H1 (cell line): ENCODE data around the gene CHD6. TPM values are rescaled to one million over a fixed set of nuclear protein-coding genes. Genes with fewer than 3 reads are reported as not detected.

Experiments
- CTCF ChIA-PET: fragments of 300-600 bp; sonication (Branson Sonifier 250); formaldehyde crosslinking; loops from one replicate; lab custom pipeline; 2021; ENCODE audit not compliant: partially characterized antibody; lab: Charles Lee
- POLR2A ChIA-PET: fragments of 300-600 bp; sonication (Branson Sonifier 250); formaldehyde crosslinking; loops from one replicate; lab custom pipeline; 2021; ENCODE audit warnings: inconsistent platforms; ENCODE audit not compliant: partially characterized antibody; lab: Charles Lee
- DNase-seq, 2 experiments: peaks; one replicate each; pipeline versions ENCODE4 v3.0.0 to v3.0.0-alpha.2; 2010 to 2022; ENCODE audit warnings: low spot score in 2 of 2, low read depth in 1 of 2, mixed read lengths in 1 of 2
- FAIRE-seq: peaks from 2 replicates; lab custom pipeline; 2011; peaks lifted over from hg19 to GRCh38; lab: Jason Lieb, UNC
- H2AFZ ChIP-seq: 2 replicates; pipeline ENCODE4 v1.8.1; 2012; ENCODE audit warnings: low read length, inconsistent platforms
- H2AK5ac ChIP-seq: 2 replicates; pipeline ENCODE4 v1.6.1; 2013; ENCODE audit warnings: low read depth, low read length
- H2BK120ac ChIP-seq: replicated peaks from 2 replicates; pipeline ENCODE3; 2013; ENCODE audit warnings: low read depth, low read length, inconsistent platforms
- H2BK12ac ChIP-seq: 2 replicates; pipeline ENCODE4 v1.6.1; 2013; ENCODE audit warnings: low read depth, low read length
- H2BK15ac ChIP-seq: 2 replicates; pipeline ENCODE4 v1.6.1; 2013; ENCODE audit warnings: low read length
- H2BK20ac ChIP-seq: 2 replicates; pipeline ENCODE4 v1.6.1; 2013; ENCODE audit warnings: low read length
- H2BK5ac ChIP-seq: 2 replicates; pipeline ENCODE4 v1.6.1; 2013; ENCODE audit warnings: low read depth, low read length
- H3K14ac ChIP-seq: 2 replicates; pipeline ENCODE4 v1.6.1; 2013; ENCODE audit warnings: inconsistent platforms; ENCODE audit not compliant: insufficient read length
- H3K18ac ChIP-seq: 2 replicates; pipeline ENCODE4 v1.6.1; 2013; ENCODE audit warnings: low read length; ENCODE audit errors: extremely low read depth
- H3K23ac ChIP-seq: 2 replicates; pipeline ENCODE4 v1.6.1; 2013; ENCODE audit warnings: inconsistent platforms; ENCODE audit not compliant: insufficient read length
- H3K23me2 ChIP-seq: 2 replicates; pipeline ENCODE4 v1.6.1; 2013; ENCODE audit warnings: low read depth, low read length
- H3K27ac ChIP-seq: 2 replicates; pipeline ENCODE4 v1.6.1; 2011; ENCODE audit warnings: low read depth, low read length, inconsistent platforms
- H3K27me3 ChIP-seq, 4 experiments: replicated peaks in 1 of 4; 1 replicate in 1 of 4; 2 replicates in 3 of 4; pipeline versions ENCODE4 v1.6.1 to v1.8.1; 2011 to 2013; ENCODE audit warnings: low read length in 3 of 4, mild to moderate bottlenecking in 3 of 4, inconsistent platforms in 2 of 4, mixed read lengths in 2 of 4, moderate library complexity in 1 of 4; ENCODE audit not compliant: control insufficient read depth in 3 of 4, insufficient read depth in 3 of 4; ENCODE audit errors: extremely low read depth in 1 of 4
- H3K36me3 ChIP-seq, 4 experiments: 2 replicates each; pipeline versions ENCODE4 v1.6.1 to v1.8.1; 2011 to 2013; ENCODE audit warnings: mild to moderate bottlenecking in 4 of 4, low read length in 3 of 4, moderate library complexity in 2 of 4, control low read depth in 1 of 4, inconsistent platforms in 1 of 4; ENCODE audit not compliant: insufficient read depth in 4 of 4, control insufficient read depth in 2 of 4
- H3K4ac ChIP-seq: replicated peaks from 2 replicates; pipeline ENCODE3; 2013; ENCODE audit warnings: low read length, low read depth, mixed read lengths, inconsistent platforms; ENCODE audit not compliant: insufficient read length
- H3K4me1 ChIP-seq, 4 experiments: replicated peaks in 1 of 4; 1 replicate in 1 of 4; 2 replicates in 3 of 4; pipeline versions ENCODE4 v1.6.1 to v1.8.1; 2011 to 2013; ENCODE audit warnings: low read length in 3 of 4, inconsistent platforms in 2 of 4, mixed read lengths in 1 of 4; ENCODE audit not compliant: insufficient read depth in 4 of 4, control insufficient read depth in 3 of 4
- H3K4me2 ChIP-seq, 2 experiments: 2 replicates each; pipeline versions ENCODE4 v1.6.1 to v1.8.1; 2011 to 2013; ENCODE audit warnings: low read depth in 2 of 2, low read length in 2 of 2, control low read depth in 1 of 2, inconsistent platforms in 1 of 2, mild to moderate bottlenecking in 1 of 2; ENCODE audit not compliant: insufficient read depth in 1 of 2
- H3K4me3 ChIP-seq, 4 experiments: fragments of 200-600, 300-600 bp in 1 of 4; sonication (generic), shearing (Covaris generic), sonication (Bioruptor Twin) in 1 of 4; 2 replicates each; pipeline versions ENCODE4 v1.5.1 to v1.8.1; 2011 to 2016; ENCODE audit warnings: low read length in 4 of 4, low read depth in 3 of 4, control low read depth in 2 of 4, inconsistent platforms in 2 of 4, mild to moderate bottlenecking in 2 of 4, mixed read lengths in 1 of 4, moderate library complexity in 1 of 4; ENCODE audit not compliant: insufficient read depth in 2 of 4; ENCODE audit errors: extremely low read depth in 1 of 4
- H3K56ac ChIP-seq: replicated peaks from 2 replicates; pipeline ENCODE3; 2013; ENCODE audit warnings: low read depth, mild to moderate bottlenecking, mixed read lengths, low read length, inconsistent platforms; ENCODE audit not compliant: insufficient read length
- H3K79me1 ChIP-seq: 2 replicates; pipeline ENCODE4 v1.6.1; 2013; ENCODE audit warnings: low read depth, low read length, control low read depth
- H3K79me2 ChIP-seq, 2 experiments: 2 replicates each; pipeline versions ENCODE4 v1.6.1 to v1.8.1; 2012 to 2013; ENCODE audit warnings: low read length in 2 of 2, mild to moderate bottlenecking in 2 of 2, inconsistent platforms in 1 of 2; ENCODE audit not compliant: insufficient read depth in 2 of 2, control insufficient read depth in 1 of 2
- H3K9ac ChIP-seq, 4 experiments: replicated peaks in 1 of 4; 1 replicate in 1 of 4; 2 replicates in 3 of 4; pipeline versions ENCODE4 v1.6.1 to v1.8.1; 2011 to 2013; ENCODE audit warnings: low read depth in 3 of 4, low read length in 3 of 4, control low read depth in 2 of 4, mild to moderate bottlenecking in 2 of 4, moderate library complexity in 2 of 4, inconsistent platforms in 1 of 4; ENCODE audit errors: extremely low read depth in 1 of 4
- H3K9me3 ChIP-seq, 2 experiments: 2 replicates each; pipeline versions ENCODE4 v1.6.1 to v1.8.1; 2012 to 2013; ENCODE audit warnings: mild to moderate bottlenecking in 2 of 2, moderate library complexity in 2 of 2, control low read depth in 1 of 2, inconsistent platforms in 1 of 2, low read depth in 1 of 2, low read length in 1 of 2, mixed read lengths in 1 of 2; ENCODE audit not compliant: insufficient read depth in 2 of 2
- H4K20me1 ChIP-seq, 2 experiments: replicated peaks in 1 of 2; 2 replicates each; pipeline versions ENCODE3 to v1.8.1; 2011 to 2013; ENCODE audit warnings: inconsistent platforms in 2 of 2, low read length in 2 of 2, mild to moderate bottlenecking in 1 of 2; ENCODE audit not compliant: insufficient read depth in 2 of 2, control insufficient read depth in 1 of 2
- H4K5ac ChIP-seq: 2 replicates; pipeline ENCODE4 v1.6.1; 2013; ENCODE audit warnings: low read length, low read depth, mixed read lengths, inconsistent platforms; ENCODE audit not compliant: insufficient read length
- H4K8ac ChIP-seq: 2 replicates; pipeline ENCODE4 v1.8.0; 2013; ENCODE audit warnings: mild to moderate bottlenecking, moderate library complexity, low read length, inconsistent platforms; ENCODE audit not compliant: insufficient read depth; ENCODE audit errors: extremely low read depth
- H4K91ac ChIP-seq: replicated peaks from 2 replicates; pipeline ENCODE3; 2013; ENCODE audit warnings: low read length, mixed read lengths, inconsistent platforms; ENCODE audit not compliant: insufficient read length
- WGBS, 2 experiments: shearing (Covaris generic) in 1 of 2; methylation state at CpG; one replicate each; pipeline versions ENCODE4 v1.1.6 to v1.1.7; 2013 to 2015; ENCODE audit warnings: low lambda C conversion rate in 2 of 2, mixed read lengths in 2 of 2, inconsistent platforms in 1 of 2, low coverage in 1 of 2, missing lambda C conversion rate in 1 of 2; ENCODE audit not compliant: insufficient replicate concordance in 2 of 2, insufficient coverage in 1 of 2, insufficient read length in 1 of 2; ENCODE audit errors: extremely low coverage in 1 of 2, missing lambda C conversion rate in 1 of 2; 5-methylcytosine and 5-hydroxymethylcytosine counted together
- polyA plus RNA-seq, 7 experiments: library from polyadenylated mRNA; depleted of rRNA in 3 of 7; stranded (reverse) in 5 of 7; unstranded in 2 of 7; fragments of >200 nt in 5 of 7; fragments of 200-250 nt in 2 of 7; gene quantifications; 1 replicate in 5 of 7; 2 replicates in 1 of 7; 4 replicates in 1 of 7; pipeline versions ENCODE4 v1.2.1 to v1.2.3, GENCODE V29; 2011 to 2013; ENCODE audit warnings: missing spikeins in 2 of 7, mixed read lengths in 2 of 7
- total RNA-seq: library from RNA; stranded (reverse); fragmentation: NEBNext Ultra II Directional; extraction: Animal tissue kit (Norgen Biotek cat#: 25700); gene quantifications from 2 replicates; pipeline ENCODE4 v1.2.1, GENCODE V29; 2021

Gene CHD6
- total and polyA plus RNA-seq, 2 of the 8 experiments (the other 6 are each of a cell fraction or from before 2014, with no cell fraction given): 11.1 to 62.9 TPM

DNA sequence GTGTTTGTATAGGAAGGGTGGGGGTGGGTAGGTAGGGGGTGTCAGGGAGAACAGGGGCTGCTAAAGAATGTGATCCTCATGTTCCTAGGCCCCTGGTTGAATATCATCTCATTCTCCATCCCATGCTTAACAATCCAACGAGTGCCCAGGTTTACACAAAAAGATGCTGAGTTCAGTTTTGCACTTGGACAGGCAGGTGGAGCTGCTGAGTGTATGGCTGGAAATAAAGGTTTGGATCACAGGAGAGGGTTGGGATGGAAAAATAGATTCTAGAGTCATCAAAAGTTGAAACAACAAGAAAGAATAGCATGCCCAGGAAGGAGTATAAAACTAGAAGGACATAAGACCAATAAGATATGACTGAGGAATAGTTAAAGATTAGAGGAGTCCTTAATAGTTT lies 14.2 kb downstream of the CHD6 start:
- H4K91ac ChIP-seq: no peak overlapping the region
- no peak overlapping the region for H3K4me2 ChIP-seq
- no peak for FAIRE-seq

More for the DNA sequence above, 14.2 kb downstream of the CHD6 start:
- Histone ChIP-seq H2AK5ac (no peak overlapping the region), H3K4ac (no peak overlapping the region), H2BK120ac (no peak overlapping the region), H3K18ac (no peak overlapping the region), H2BK12ac (no peak overlapping the region), H4K8ac (no peak overlapping the region), H3K56ac (no peak overlapping the region), H2BK15ac (no peak overlapping the region), H3K36me3 (peaks cover 0 to 4% (median 0%) of the 10 kb centered on the region in 4 experiments; a peak in 1 of 8 replicates), H2AFZ (no peak overlapping the region), H3K79me1 (peaks cover 8% of the 10 kb centered on the region), H3K23ac (no peak overlapping the region), H3K9me3 (no peaks in the 10 kb centered on the region), H3K27ac (no peak overlapping the region), H3K14ac (no peak overlapping the region), H2BK20ac (no peak overlapping the region), H2BK5ac (no peak overlapping the region), H3K79me2 (peaks cover 45 to 100% of the 10 kb centered on the region in 2 experiments), H3K27me3 (no peaks in the 10 kb centered on the region), H3K4me3 (no peak overlapping the region), H4K20me1 (peaks cover 21 to 28% of the 10 kb centered on the region in 2 experiments), H3K23me2 (no peaks in the 10 kb centered on the region), H3K4me1 (peaks cover 0 to 10% (median 1%) of the 10 kb centered on the region in 4 experiments; a peak in 1 of 7 replicates), H4K5ac (no peak overlapping the region), H3K9ac (no peak overlapping the region)
- ChIA-PET POLR2A (interaction anchor here (1.5 kb wide), 1 partner anchor 8 kb away, joined by 7 read pairs; no protein-coding TSS in a partner anchor), CTCF (interaction anchor here (0.6 to 0.7 kb wide), 2 partner anchors 14 to 191 kb away, joined by 3 to 4 read pairs; partner anchors contain the start of gene CHD6)
- 92% methylated on average over 1 of the region's 1 CpG; no CpG with 5 or more reads in 1 of the 2 experiments for WGBS, 2 experiments
- no peak for DNase-seq
